GM12872 (cell line): ENCODE results near the gene USP26.

Experiments used
- TF ChIP-seq, protein P1 (sequence below): IDR thresholded peaks from 3 replicates; pipeline ENCODE4 v1.5.1; 2011; ENCODE audit warnings: low read depth, mild to moderate bottlenecking, low read length, moderate library complexity; ENCODE audit not compliant: insufficient read depth

USP26 gene

DNA sequence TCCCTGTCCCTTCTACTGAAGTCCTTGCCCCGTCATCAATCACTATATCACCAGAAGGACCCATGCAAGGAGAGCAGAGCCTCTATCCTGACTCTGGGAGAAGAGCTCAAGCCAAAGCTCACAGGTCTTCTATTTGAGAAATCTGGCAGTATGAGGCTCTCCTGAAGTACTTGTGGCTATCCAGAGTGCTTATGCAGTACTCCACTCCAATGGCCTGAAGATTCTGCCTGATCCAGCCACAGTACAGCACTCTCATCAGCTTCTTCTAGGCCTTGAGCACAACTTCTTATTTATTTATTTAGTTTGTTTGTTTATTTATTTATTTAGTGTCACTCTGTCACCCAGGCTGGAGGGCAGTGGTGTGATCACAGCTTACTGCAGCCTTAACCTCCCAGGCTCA is 13.0 kb downstream of the USP26 start:
- TF ChIP-seq, protein P1, sequence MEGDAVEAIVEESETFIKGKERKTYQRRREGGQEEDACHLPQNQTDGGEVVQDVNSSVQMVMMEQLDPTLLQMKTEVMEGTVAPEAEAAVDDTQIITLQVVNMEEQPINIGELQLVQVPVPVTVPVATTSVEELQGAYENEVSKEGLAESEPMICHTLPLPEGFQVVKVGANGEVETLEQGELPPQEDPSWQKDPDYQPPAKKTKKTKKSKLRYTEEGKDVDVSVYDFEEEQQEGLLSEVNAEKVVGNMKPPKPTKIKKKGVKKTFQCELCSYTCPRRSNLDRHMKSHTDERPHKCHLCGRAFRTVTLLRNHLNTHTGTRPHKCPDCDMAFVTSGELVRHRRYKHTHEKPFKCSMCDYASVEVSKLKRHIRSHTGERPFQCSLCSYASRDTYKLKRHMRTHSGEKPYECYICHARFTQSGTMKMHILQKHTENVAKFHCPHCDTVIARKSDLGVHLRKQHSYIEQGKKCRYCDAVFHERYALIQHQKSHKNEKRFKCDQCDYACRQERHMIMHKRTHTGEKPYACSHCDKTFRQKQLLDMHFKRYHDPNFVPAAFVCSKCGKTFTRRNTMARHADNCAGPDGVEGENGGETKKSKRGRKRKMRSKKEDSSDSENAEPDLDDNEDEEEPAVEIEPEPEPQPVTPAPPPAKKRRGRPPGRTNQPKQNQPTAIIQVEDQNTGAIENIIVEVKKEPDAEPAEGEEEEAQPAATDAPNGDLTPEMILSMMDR, result no peak

DNA sequence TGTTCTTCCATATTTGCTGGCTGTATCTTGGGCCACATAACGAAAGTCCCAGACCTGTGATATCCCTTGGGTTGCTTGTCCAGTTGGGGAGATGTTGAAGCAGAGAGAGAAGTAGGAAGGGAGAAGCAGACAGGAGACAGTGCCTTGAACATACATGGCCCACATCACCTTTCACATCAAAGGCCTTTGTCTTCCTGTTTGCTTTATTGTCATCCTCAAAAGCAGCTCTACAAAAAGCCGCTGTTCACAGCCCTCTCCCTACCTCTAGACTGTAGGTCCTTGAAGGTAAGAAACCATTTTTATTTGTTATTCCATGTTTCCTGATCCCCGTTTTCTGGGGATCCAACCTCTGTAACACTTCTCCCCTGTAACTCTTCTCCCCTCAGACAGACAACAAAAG is 14.9 kb downstream of the USP26 start:
- TF ChIP-seq, protein P1, result no peak

DNA sequence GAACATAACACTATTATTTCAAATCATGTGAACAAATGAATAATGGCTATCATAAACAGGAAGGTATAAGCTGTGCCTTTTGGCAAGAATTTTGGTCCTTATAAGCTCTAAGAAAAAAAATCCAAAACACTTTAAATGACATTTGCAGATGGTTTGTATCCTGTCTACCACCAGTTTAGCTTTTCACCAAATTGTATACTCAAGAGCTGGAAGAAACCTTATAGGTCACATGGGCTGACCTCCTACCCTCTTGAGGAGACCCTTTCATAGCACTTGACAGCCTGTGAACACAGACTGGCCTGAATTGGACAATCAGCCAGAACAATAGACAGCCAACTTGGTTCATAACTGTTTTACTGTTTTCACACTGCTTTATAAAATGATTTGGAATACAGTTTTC is 24.3 kb downstream of the USP26 start:
- TF ChIP-seq, protein P1, result no peak

DNA sequence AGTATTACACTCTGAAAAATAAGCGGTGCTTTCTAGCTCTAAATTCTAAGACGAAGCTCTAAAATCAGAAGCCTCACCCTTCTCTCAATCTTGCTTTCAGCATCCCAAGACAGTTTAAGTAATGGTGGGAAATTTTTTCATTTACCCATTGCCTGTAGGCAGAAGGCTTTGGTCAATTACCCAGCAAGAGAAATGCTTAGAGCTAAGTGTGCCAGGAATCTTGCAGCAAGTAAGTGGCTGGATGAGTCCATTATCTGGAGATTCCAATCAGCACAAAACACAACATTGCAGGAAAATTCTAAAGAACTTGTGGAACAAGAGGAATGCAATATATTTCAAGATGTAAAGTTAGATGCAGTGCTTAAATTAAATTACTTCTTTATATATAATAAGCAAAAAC is 28.4 kb downstream of the USP26 start:
- TF ChIP-seq, protein P1, result no peak

DNA sequence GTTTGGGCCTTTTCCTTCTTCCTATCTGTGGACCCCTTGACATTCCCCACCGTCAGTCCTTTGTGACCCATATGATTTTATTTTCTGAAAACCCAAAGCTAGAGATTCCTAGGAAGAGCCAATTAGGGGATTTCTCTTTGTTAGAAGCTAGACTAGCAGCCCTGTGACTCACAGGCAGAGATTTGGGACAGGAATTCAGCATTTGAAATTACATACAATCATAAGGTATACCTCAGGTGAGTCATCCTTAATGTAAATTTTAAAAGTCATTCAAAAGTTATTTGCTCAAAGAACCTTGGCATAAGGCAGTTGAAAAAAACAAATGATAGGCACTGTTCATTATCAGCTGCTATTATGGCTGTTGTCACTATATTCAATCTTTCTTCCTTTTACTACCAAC is 40.6 kb downstream of the USP26 start:
- TF ChIP-seq, protein P1, result no peak

DNA sequence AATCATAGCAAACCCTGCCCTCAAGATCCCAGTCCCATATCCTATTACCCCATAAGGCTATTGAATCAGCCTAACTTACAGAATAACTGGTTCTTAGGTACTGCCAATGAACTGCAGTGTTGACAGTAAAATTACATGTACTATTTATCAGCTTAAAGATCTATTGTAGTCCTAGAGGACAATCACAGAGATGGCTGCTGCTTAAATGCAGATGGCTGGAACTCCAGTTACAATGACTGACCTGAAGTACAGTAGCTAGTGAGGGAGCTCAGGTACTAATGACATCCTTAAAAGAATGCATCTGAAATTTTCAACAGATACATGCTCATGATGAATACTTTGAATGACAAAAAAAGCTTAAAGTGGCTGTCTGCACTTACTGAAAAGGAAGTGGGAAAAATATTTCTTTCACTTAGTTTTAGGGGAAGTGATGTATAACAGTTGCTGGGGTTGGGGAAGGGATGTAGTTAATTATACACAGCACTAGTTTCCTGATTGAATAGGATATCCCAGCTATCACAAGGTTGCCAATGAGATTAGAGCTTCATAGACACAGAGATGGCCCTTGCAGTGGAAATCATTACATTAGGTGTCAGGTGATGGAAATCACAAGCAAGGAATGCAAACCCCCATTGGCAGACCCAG is 42.0 kb downstream of the USP26 start:
- TF ChIP-seq, protein P1, result no peak

DNA sequence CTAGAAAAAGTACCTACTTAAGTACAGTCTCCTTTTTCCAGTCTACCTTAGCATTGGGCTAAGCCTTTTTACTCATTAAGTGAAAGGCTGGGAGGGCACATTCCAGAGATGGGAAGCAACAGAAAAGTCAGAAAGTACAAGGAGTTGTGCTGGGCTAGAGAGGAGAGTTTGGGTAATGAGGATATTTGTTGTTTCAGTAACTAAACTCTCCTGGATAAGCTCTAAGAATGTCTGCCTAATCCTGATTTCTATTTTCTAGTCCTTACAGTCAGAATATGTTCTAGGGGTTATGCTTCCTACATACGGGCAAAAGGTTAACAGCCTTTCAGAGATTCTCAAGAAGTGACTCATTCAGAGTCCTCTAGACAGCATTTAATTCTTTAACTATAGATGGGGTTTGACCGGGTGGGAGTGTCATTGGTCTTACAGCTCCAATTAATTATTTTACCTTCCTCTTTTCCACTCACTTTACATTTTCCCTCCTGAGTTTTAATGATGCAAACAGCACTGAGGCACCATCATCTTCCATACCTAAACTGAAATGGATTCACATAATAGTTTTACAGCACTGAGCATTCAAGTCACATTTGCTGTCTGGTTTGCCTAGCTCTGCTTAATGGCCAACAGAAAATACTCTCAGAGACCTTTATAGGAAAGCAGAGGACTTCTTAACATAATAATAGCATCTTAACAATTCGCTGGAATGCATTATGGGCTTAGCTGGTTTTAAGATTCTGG is 42.9 kb downstream of the USP26 start:
- TF ChIP-seq, protein P1, result no peak
